GM23338 (cell line): Measurements from ENCODE around the gene DNASE1L2. TPM values are rescaled to one million over a fixed set of nuclear protein-coding genes. Genes with fewer than 3 reads are reported as not detected.

Experiments
- ATAC-seq: fragments of 200-7000 bp; cut with Tn5 transposase; 3 replicates; pipeline ENCODE4 v1.9.1; 2020
- DNase-seq: peaks from one replicate; pipeline ENCODE4 v3.0.0-alpha.2; 2015; ENCODE audit warnings: low spot score
- H2AFZ ChIP-seq: fragments of 200-600 bp; sonication (generic); 2 replicates; pipeline ENCODE4 v1.8.0; 2016; ENCODE audit warnings: antibody characterized with exemption, mild to moderate bottlenecking, moderate library complexity
- H3F3A ChIP-seq: fragments of 200-600 bp; sonication (generic); replicated peaks from 2 replicates; pipeline ENCODE4 v1.8.0; 2017; ENCODE audit warnings: antibody characterized with exemption, mixed run types, low read depth
- H3K27ac ChIP-seq: fragments of 200-600 bp; sonication (generic); 2 replicates; pipeline ENCODE4 v1.6.1; 2016; ENCODE audit warnings: low read depth
- H3K27me3 ChIP-seq: fragments of 200-600 bp; sonication (generic); 2 replicates; pipeline ENCODE4 v1.8.0; 2016; ENCODE audit warnings: mild to moderate bottlenecking, mixed run types, moderate library complexity; ENCODE audit not compliant: insufficient read depth
- H3K36me3 ChIP-seq: fragments of 200-600 bp; sonication (generic); 2 replicates; pipeline ENCODE4 v1.8.0; 2016; ENCODE audit warnings: mild to moderate bottlenecking; ENCODE audit not compliant: insufficient read depth
- H3K4me1 ChIP-seq: fragments of 200-600 bp; sonication (generic); 2 replicates; pipeline ENCODE4 v1.8.0; 2016; ENCODE audit warnings: mild to moderate bottlenecking, moderate library complexity; ENCODE audit not compliant: insufficient read depth
- H3K4me2 ChIP-seq: fragments of 200-600 bp; sonication (generic); 2 replicates; pipeline ENCODE4 v1.7.1; 2017; ENCODE audit warnings: mixed run types
- H3K4me3 ChIP-seq: fragments of 200-600 bp; sonication (generic); 2 replicates; pipeline ENCODE4 v1.6.1; 2016; ENCODE audit warnings: mixed run types
- H3K79me2 ChIP-seq: fragments of 200-600 bp; sonication (generic); replicated peaks from 2 replicates; pipeline ENCODE4 v1.8.0; 2017; ENCODE audit warnings: mild to moderate bottlenecking; ENCODE audit not compliant: insufficient read depth
- H3K9me2 ChIP-seq: fragments of 200-600 bp; sonication (generic); 2 replicates; pipeline ENCODE4 v1.8.0; 2017; ENCODE audit not compliant: insufficient read depth
- H4K20me1 ChIP-seq: fragments of 200-600 bp; sonication (generic); replicated peaks from 2 replicates; pipeline ENCODE4 v1.8.0; 2017; ENCODE audit warnings: mild to moderate bottlenecking; ENCODE audit not compliant: insufficient read depth
- H3K27ac Mint-ChIP-seq: 2 replicates; pipeline ENCODE4 v1.8.0; 2020; ENCODE audit warnings: inconsistent platforms, mild to moderate bottlenecking, moderate library complexity, mixed read lengths
- H3K27me3 Mint-ChIP-seq: 3 replicates; pipeline ENCODE4 v1.8.0; 2022; ENCODE audit warnings: low read depth, mild to moderate bottlenecking, moderate library complexity, mixed read lengths, inconsistent platforms; ENCODE audit not compliant: insufficient read depth, poor library complexity
- H3K36me3 Mint-ChIP-seq: 3 replicates; pipeline ENCODE4 v1.8.0; 2021; ENCODE audit warnings: low read depth, mild to moderate bottlenecking, inconsistent platforms, moderate library complexity, mixed read lengths
- H3K4me1 Mint-ChIP-seq: 3 replicates; pipeline ENCODE4 v1.8.0; 2020; ENCODE audit warnings: mild to moderate bottlenecking, inconsistent platforms, mixed read lengths
- H3K4me3 Mint-ChIP-seq: 3 replicates; pipeline ENCODE4 v1.8.0; 2021; ENCODE audit warnings: moderate library complexity, mild to moderate bottlenecking, inconsistent platforms, mixed read lengths
- H3K9me3 Mint-ChIP-seq: 3 replicates; pipeline ENCODE4 v1.8.0; 2020; ENCODE audit warnings: moderate library complexity, mild to moderate bottlenecking, inconsistent platforms, mixed read lengths
- CREB1 ChIP-seq: fragments of 250-450 bp; sonication (Bioruptor Pico); IDR thresholded peaks from 2 replicates; pipeline ENCODE4 v1.5.0; 2020; ENCODE audit warnings: low read depth, mild to moderate bottlenecking, moderate library complexity
- EZH2 ChIP-seq: fragments of 200-600 bp; sonication (generic); IDR thresholded peaks from one replicate; pipeline ENCODE4 v1.8.0; 2017; ENCODE audit warnings: antibody characterized with exemption, mild to moderate bottlenecking, low read depth; ENCODE audit not compliant: unreplicated experiment
- EZH2phosphoT487 ChIP-seq: fragments of 200-600 bp; sonication (generic); IDR thresholded peaks from one replicate; pipeline ENCODE4 v1.8.1; 2018; ENCODE audit warnings: antibody characterized with exemption; ENCODE audit not compliant: unreplicated experiment
- JUNB ChIP-seq: IDR thresholded peaks from one replicate; pipeline ENCODE4 v1.6.1; 2016; ENCODE audit warnings: antibody characterized with exemption; ENCODE audit not compliant: unreplicated experiment
- NANOG ChIP-seq: IDR thresholded peaks from 2 replicates; pipeline ENCODE4 v1.6.1; 2016; ENCODE audit warnings: antibody characterized with exemption, borderline replicate concordance
- POLR2AphosphoS5 ChIP-seq: IDR thresholded peaks from 2 replicates; pipeline ENCODE4 v1.6.1; 2016; ENCODE audit warnings: antibody characterized with exemption, low read depth
- STAT1 ChIP-seq: IDR thresholded peaks from one replicate; pipeline ENCODE4 v1.6.1; 2016; ENCODE audit warnings: antibody characterized with exemption; ENCODE audit not compliant: unreplicated experiment
- ZNF114 ChIP-seq: fragments of 250-450 bp; sonication (Bioruptor Pico); IDR thresholded peaks from 2 replicates; pipeline ENCODE4 v1.5.0; 2020; ENCODE audit warnings: mild to moderate bottlenecking, moderate library complexity
- ZNF331 ChIP-seq: fragments of 250-450 bp; sonication (Bioruptor Pico); IDR thresholded peaks from 2 replicates; pipeline ENCODE4 v1.5.0; 2020; ENCODE audit warnings: low read depth, mild to moderate bottlenecking, moderate library complexity
- polyA plus RNA-seq: library from polyadenylated mRNA; unstranded; fragments of >200 nt; fragmentation: Nextera tagmentation; extraction: Ambion mirVana; gene quantifications from 2 replicates; pipeline ENCODE4 v1.2.1, GENCODE V29; 2016
- total RNA-seq: library from RNA; depleted of rRNA; stranded (reverse); fragments of >200 nt; shearing (Covaris generic); gene quantifications from 2 replicates; pipeline ENCODE4 v1.2.3, GENCODE V29; 2014
- TF ChIP-seq, protein P1 (sequence below), 2 experiments: fragments of 200-600 bp in 1 of 2; sonication (generic) in 1 of 2; conservative IDR thresholded peaks; 2 replicates each; pipeline versions ENCODE4 v1.5.1 to v1.6.1; 2016 to 2017; ENCODE audit warnings: antibody characterized with exemption in 2 of 2, low read depth in 2 of 2, mild to moderate bottlenecking in 2 of 2, moderate library complexity in 1 of 2
- TF ChIP-seq, protein P2 (sequence below): IDR thresholded peaks from 2 replicates; pipeline ENCODE4 v1.6.1; 2016; ENCODE audit warnings: antibody characterized with exemption
- TF ChIP-seq, protein P3 (sequence below): IDR thresholded peaks from one replicate; pipeline ENCODE4 v1.6.1; 2018; ENCODE audit warnings: antibody characterized with exemption; ENCODE audit not compliant: unreplicated experiment
- TF ChIP-seq, protein P4 (sequence below): fragments of 250-450 bp; sonication (Bioruptor Pico); IDR thresholded peaks from 2 replicates; pipeline ENCODE4 v1.5.0; 2020; ENCODE audit warnings: mild to moderate bottlenecking, moderate library complexity

Gene DNASE1L2
- total and polyA plus RNA-seq, 2 experiments from 2014 or later = 0.23 TPM; not detected in 1

DNA sequence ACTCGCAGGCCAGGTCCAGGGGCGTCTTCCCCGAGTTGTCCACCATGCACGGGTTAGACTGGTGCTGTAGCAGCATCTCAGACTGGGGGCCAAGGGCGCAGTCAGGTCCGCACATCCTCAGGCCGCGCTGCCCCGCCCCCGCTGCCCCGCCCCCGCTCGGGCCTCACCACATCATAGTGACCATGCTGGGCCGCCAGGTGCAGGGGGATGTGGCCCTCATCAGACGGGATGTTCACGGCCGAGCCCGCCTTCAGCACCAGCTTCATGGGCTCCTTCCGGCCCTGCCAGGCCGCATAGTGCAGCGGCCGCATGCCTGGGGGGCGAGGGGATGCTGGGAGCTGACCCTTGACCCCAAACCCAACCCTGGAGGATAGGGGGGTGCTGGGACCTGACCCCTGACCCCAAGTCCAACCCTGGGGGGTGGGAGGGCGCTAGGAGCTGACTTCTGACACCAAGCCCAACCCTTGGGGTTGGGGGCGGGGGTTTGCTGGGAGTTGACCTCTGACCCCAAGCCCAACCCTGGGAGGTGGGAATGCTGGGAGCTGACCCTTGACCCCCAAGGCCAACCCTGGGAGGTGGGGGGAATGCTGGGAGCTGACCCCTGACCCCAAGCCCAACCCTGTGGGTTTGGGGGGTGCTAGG lies 46.9 kb upstream of the DNASE1L2 start:
- ATAC-seq (peak; percentile 18), DNase-seq (no peak)
- TF ChIP-seq CREB1 (CRISPR knock-in tag) (no peak), EZH2 (no peak), ZNF331 (no peak), STAT1 (no peak), POLR2AphosphoS5 (no peak), NANOG (no peak), JUNB (no peak), EZH2phosphoT487 (no peak), ZNF114 (CRISPR knock-in tag) (no peak)
- TF ChIP-seq, protein P1, sequence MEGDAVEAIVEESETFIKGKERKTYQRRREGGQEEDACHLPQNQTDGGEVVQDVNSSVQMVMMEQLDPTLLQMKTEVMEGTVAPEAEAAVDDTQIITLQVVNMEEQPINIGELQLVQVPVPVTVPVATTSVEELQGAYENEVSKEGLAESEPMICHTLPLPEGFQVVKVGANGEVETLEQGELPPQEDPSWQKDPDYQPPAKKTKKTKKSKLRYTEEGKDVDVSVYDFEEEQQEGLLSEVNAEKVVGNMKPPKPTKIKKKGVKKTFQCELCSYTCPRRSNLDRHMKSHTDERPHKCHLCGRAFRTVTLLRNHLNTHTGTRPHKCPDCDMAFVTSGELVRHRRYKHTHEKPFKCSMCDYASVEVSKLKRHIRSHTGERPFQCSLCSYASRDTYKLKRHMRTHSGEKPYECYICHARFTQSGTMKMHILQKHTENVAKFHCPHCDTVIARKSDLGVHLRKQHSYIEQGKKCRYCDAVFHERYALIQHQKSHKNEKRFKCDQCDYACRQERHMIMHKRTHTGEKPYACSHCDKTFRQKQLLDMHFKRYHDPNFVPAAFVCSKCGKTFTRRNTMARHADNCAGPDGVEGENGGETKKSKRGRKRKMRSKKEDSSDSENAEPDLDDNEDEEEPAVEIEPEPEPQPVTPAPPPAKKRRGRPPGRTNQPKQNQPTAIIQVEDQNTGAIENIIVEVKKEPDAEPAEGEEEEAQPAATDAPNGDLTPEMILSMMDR (conservative IDR thresholded peaks at IDR 0.05; ENCODE audit: low read depth in 2 of 2) = no peak
- TF ChIP-seq, protein P2, sequence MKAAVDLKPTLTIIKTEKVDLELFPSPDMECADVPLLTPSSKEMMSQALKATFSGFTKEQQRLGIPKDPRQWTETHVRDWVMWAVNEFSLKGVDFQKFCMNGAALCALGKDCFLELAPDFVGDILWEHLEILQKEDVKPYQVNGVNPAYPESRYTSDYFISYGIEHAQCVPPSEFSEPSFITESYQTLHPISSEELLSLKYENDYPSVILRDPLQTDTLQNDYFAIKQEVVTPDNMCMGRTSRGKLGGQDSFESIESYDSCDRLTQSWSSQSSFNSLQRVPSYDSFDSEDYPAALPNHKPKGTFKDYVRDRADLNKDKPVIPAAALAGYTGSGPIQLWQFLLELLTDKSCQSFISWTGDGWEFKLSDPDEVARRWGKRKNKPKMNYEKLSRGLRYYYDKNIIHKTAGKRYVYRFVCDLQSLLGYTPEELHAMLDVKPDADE = no peak
- TF ChIP-seq, protein P3, sequence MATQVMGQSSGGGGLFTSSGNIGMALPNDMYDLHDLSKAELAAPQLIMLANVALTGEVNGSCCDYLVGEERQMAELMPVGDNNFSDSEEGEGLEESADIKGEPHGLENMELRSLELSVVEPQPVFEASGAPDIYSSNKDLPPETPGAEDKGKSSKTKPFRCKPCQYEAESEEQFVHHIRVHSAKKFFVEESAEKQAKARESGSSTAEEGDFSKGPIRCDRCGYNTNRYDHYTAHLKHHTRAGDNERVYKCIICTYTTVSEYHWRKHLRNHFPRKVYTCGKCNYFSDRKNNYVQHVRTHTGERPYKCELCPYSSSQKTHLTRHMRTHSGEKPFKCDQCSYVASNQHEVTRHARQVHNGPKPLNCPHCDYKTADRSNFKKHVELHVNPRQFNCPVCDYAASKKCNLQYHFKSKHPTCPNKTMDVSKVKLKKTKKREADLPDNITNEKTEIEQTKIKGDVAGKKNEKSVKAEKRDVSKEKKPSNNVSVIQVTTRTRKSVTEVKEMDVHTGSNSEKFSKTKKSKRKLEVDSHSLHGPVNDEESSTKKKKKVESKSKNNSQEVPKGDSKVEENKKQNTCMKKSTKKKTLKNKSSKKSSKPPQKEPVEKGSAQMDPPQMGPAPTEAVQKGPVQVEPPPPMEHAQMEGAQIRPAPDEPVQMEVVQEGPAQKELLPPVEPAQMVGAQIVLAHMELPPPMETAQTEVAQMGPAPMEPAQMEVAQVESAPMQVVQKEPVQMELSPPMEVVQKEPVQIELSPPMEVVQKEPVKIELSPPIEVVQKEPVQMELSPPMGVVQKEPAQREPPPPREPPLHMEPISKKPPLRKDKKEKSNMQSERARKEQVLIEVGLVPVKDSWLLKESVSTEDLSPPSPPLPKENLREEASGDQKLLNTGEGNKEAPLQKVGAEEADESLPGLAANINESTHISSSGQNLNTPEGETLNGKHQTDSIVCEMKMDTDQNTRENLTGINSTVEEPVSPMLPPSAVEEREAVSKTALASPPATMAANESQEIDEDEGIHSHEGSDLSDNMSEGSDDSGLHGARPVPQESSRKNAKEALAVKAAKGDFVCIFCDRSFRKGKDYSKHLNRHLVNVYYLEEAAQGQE = no peak
- TF ChIP-seq, protein P4, sequence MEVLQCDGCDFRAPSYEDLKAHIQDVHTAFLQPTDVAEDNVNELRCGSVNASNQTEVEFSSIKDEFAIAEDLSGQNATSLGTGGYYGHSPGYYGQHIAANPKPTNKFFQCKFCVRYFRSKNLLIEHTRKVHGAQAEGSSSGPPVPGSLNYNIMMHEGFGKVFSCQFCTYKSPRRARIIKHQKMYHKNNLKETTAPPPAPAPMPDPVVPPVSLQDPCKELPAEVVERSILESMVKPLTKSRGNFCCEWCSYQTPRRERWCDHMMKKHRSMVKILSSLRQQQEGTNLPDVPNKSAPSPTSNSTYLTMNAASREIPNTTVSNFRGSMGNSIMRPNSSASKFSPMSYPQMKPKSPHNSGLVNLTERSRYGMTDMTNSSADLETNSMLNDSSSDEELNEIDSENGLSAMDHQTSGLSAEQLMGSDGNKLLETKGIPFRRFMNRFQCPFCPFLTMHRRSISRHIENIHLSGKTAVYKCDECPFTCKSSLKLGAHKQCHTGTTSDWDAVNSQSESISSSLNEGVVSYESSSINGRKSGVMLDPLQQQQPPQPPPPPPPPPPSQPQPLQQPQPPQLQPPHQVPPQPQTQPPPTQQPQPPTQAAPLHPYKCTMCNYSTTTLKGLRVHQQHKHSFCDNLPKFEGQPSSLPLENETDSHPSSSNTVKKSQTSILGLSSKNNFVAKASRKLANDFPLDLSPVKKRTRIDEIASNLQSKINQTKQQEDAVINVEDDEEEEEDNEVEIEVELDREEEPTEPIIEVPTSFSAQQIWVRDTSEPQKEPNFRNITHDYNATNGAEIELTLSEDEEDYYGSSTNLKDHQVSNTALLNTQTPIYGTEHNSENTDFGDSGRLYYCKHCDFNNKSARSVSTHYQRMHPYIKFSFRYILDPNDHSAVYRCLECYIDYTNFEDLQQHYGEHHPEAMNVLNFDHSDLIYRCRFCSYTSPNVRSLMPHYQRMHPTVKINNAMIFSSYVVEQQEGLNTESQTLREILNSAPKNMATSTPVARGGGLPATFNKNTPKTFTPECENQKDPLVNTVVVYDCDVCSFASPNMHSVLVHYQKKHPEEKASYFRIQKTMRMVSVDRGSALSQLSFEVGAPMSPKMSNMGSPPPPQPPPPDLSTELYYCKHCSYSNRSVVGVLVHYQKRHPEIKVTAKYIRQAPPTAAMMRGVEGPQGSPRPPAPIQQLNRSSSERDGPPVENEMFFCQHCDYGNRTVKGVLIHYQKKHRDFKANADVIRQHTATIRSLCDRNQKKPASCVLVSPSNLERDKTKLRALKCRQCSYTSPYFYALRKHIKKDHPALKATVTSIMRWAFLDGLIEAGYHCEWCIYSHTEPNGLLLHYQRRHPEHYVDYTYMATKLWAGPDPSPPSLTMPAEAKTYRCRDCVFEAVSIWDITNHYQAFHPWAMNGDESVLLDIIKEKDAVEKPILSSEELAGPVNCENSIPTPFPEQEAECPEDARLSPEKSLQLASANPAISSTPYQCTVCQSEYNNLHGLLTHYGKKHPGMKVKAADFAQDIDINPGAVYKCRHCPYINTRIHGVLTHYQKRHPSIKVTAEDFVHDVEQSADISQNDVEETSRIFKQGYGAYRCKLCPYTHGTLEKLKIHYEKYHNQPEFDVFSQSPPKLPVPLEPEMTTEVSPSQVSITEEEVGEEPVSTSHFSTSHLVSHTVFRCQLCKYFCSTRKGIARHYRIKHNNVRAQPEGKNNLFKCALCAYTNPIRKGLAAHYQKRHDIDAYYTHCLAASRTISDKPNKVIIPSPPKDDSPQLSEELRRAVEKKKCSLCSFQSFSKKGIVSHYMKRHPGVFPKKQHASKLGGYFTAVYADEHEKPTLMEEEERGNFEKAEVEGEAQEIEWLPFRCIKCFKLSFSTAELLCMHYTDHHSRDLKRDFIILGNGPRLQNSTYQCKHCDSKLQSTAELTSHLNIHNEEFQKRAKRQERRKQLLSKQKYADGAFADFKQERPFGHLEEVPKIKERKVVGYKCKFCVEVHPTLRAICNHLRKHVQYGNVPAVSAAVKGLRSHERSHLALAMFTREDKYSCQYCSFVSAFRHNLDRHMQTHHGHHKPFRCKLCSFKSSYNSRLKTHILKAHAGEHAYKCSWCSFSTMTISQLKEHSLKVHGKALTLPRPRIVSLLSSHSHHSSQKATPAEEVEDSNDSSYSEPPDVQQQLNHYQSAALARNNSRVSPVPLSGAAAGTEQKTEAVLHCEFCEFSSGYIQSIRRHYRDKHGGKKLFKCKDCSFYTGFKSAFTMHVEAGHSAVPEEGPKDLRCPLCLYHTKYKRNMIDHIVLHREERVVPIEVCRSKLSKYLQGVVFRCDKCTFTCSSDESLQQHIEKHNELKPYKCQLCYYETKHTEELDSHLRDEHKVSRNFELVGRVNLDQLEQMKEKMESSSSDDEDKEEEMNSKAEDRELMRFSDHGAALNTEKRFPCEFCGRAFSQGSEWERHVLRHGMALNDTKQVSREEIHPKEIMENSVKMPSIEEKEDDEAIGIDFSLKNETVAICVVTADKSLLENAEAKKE = no peak
- H3K27ac ChIP-seq = no peak overlapping the region
- no peaks in the 10 kb centered on the region for H3K36me3 ChIP-seq
- Mint-ChIP-seq H3K9me3 (no peaks in the 10 kb centered on the region), H3K27me3 (peaks cover 9% of the 10 kb centered on the region), H3K36me3 (no peaks in the 10 kb centered on the region), H3K27ac (no peak overlapping the region), H3K4me1 (no peaks in the 10 kb centered on the region), H3K4me3 (no peak overlapping the region)
- no peak overlapping the region for H3K4me3 ChIP-seq
- H3K4me2 ChIP-seq = no peak overlapping the region
- H3K79me2 ChIP-seq = no peaks in the 10 kb centered on the region
- H3F3A ChIP-seq = 0 out of 2 replicates have a peak, but pooled peaks cover 2% of the 10 kb centered on the region
- no peaks in the 10 kb centered on the region for H4K20me1 ChIP-seq
- H2AFZ ChIP-seq = no peak overlapping the region
- H3K4me1 ChIP-seq = no peaks in the 10 kb centered on the region
- no peaks in the 10 kb centered on the region for H3K9me2 ChIP-seq
- H3K27me3 ChIP-seq = no peaks in the 10 kb centered on the region
